ENCODE data around the gene CHST9.

DNA sequence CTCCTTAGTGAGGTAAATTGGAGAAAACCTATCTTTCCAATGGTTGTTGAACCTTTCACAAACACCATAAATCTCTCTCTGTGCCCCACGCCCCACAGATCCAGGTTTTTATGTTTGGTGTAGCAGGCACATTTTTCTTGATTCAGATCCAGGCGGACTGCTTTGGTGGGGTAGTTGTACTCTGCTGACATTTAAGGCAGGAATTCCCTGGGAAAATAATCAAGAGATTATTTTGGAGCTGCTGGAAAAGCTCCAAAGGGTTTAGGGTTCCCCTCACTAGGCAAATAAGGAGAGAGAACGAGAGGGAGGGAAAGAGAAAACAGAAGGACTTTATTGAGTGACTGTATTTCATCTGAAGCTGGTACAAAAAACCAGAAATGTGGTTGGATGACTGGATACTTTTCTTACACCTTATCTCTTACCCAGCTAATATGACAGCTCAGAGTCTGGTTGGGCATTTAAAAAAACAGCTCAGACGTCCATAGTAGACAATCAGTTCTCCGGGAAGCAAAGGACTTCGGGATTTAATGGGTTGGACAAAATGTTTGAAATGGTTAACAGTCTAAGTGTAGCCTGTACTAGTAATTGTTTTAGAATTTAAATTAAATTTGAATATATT, 316.0 kb downstream of the CHST9 start:
- TF ChIP-seq, protein P1, sequence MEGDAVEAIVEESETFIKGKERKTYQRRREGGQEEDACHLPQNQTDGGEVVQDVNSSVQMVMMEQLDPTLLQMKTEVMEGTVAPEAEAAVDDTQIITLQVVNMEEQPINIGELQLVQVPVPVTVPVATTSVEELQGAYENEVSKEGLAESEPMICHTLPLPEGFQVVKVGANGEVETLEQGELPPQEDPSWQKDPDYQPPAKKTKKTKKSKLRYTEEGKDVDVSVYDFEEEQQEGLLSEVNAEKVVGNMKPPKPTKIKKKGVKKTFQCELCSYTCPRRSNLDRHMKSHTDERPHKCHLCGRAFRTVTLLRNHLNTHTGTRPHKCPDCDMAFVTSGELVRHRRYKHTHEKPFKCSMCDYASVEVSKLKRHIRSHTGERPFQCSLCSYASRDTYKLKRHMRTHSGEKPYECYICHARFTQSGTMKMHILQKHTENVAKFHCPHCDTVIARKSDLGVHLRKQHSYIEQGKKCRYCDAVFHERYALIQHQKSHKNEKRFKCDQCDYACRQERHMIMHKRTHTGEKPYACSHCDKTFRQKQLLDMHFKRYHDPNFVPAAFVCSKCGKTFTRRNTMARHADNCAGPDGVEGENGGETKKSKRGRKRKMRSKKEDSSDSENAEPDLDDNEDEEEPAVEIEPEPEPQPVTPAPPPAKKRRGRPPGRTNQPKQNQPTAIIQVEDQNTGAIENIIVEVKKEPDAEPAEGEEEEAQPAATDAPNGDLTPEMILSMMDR (IDR thresholded peaks at IDR 0.05; ENCODE audit: low read depth, low read length, poor library complexity, severe bottlenecking), result no peak
- no peak for TF ChIP-seq EZH2phosphoT487 (IDR thresholded peaks at IDR 0.05; ENCODE audit: borderline replicate concordance, low read length)

All from DOHH2 (cell line).